Central memory CD4-positive, alpha-beta T cell (primary cell): ENCODE results near the gene ZNF80.
"Not testable (repeated sequence)": the region's sequence is repeated elsewhere in the genome, so short reads cannot be mapped to it uniquely, and the experiment has no call there.

Source experiments
- DNase-seq: peaks from one replicate; pipeline ENCODE4 v3.0.0; 2022
- total RNA-seq, 3 experiments: gene quantifications; one replicate each; lab custom pipeline; 2026; lab: John Stamatoyannopoulos, UW

Gene ZNF80
- 0.39 to 1.5 (median 1.4) reads per million in 3 experiments for total RNA-seq

GRCh38 chr3:114237478-114237877 is at the start of gene ZNF80:
Gene ZNF80, minus strand, starts transcription at chr3:114237578. Its CDS starts 504 bp downstream, at chr3:114237074.
- not testable (repeated sequence) for DNase-seq

DNA sequence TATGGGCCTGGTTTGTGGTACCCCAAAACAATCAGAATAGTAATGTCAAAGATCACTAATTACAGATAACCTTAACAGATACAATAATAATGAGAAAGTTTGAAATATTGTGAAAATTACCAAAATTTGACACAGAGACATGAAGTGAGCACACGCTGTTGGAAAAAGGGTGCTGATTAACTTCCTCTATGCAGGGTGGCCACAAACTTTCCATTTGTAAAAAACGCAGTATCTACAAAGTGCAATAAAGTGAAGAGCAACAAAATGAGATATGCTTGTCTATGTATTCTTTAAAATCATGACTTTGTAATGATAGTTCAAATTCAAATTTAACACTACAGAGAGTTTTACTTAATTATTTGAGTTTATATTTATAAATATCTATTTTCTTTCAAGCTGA is 48.9 kb upstream of the ZNF80 start:
- no peak for DNase-seq

DNA sequence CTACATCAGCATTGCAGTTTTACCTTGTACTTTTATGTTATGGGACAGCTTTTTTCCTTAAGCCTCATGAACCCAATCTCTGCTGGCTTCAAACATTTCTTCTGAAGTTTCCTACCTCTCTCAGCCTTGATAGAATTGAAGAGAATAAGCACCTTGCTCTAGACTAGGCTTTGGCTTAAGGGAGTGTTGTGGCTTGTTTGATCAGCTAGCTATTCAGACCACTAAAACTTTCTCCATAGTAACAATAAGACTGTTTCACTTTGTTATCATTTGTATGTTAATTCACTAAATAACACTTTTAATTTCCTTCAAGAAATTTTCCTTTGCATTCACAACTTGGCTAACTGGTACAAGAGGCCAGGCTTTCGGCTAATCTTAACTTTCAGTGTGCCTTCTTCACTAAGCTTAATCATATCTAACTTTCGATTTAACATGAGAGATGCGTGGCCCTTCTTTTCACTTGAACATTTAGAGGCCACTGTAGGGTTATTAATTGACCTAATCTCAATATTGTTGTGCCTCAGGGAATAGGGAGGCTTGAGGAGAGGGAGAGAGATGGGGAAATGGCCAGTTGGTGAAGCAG is 48.4 kb upstream of the ZNF80 start:
- peak; percentile 45 for DNase-seq

DNA sequence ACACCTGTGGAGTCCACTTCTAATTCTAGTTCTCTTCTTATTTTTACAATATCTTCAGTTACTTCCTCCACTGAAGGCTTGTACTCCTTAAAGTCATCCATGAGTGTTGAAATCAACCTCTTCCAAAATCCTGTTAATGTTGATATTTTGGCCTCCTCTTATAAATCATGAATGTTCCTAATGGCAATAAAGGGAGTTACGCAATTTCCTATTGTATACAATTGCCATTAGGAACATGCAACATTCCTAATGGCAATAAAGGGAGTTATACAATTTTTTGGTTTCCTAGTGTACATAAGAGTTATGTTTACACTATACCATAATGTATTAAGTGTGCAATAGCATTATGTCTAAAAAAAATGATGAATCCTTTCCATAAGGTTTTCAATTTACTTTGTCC is 47.3 kb upstream of the ZNF80 start:
- no peak for DNase-seq

- DNase-seq = not testable (repeated sequence)
Measured at GRCh38 chr3:114276856-114277255, 39.5 kb upstream of the ZNF80 start.

DNA sequence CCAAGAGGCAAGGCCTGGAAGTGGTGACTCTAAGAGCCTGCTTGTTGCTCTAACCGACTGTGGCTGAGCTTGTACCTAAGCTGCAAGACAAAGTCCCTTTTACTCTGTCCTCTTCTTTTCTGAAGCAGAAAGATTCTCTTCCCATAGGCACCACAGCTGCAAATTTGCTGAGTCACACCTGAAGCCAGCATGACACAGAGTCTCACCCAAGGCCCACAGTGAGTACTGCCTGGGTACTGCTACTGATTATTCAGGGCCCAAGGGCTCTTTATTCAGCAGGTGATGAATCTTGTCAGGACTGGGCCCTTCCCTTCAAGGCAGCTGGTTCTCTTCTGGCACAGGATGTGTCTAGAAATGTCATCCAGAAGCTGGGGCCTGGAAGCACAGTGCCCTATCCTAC is 37.6 kb upstream of the ZNF80 start:
- no peak for DNase-seq

- DNase-seq = no peak
Measured at GRCh38 chr3:114272271-114272670, 34.9 kb upstream of the ZNF80 start.

DNA sequence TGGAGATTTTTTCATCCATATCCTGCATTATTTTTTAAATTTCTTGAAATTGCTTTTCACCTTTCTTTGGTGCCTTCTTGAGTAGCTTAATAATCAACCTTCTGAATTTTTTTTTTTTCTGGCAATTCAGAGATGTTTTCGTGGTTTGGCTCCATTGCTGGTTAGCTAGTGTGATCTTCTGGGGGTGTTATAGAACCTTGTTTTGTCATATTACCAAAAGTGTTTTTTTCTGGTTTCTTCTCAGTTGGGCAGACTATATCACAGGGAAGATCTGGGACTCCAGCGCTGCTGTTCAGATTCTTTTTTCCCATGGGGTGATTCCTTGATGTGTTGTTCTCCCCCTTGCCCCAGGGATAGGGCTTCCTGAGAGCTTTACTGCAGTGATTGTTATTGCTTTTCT is 32.6 kb upstream of the ZNF80 start:
- DNase-seq = no peak

- no peak for DNase-seq
Measured at GRCh38 chr3:114260152-114260551, 22.8 kb upstream of the ZNF80 start.

- no peak for DNase-seq
Measured at GRCh38 chr3:114259566-114259965, 22.2 kb upstream of the ZNF80 start.

- DNase-seq = no peak
Measured at GRCh38 chr3:114253505-114253904, 16.1 kb upstream of the ZNF80 start.

- no peak for DNase-seq
Measured at GRCh38 chr3:114252954-114253353, 15.6 kb upstream of the ZNF80 start.

DNA sequence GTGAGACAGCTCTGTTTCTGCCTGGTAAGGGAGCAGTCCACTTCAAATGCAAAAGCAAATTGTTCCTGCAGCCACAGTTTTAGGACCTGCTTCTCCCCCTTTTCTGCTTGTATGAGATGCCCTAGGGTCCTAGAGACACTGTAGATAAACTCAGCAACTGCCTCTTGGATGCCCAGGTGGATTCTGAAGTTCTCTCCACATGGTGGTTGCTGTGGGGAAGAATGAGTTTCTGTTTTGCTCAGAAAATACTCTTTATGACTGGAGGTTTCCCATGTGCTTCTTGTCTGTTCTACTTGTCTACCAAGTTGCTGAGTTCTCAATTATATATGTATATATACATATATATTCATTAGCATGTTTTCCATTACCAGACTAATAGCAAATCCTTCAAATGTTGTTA is 5.6 kb upstream of the ZNF80 start:
- DNase-seq = no peak

- no peak for DNase-seq
Measured at GRCh38 chr3:114241262-114241661, 3.9 kb upstream of the ZNF80 start.

DNA sequence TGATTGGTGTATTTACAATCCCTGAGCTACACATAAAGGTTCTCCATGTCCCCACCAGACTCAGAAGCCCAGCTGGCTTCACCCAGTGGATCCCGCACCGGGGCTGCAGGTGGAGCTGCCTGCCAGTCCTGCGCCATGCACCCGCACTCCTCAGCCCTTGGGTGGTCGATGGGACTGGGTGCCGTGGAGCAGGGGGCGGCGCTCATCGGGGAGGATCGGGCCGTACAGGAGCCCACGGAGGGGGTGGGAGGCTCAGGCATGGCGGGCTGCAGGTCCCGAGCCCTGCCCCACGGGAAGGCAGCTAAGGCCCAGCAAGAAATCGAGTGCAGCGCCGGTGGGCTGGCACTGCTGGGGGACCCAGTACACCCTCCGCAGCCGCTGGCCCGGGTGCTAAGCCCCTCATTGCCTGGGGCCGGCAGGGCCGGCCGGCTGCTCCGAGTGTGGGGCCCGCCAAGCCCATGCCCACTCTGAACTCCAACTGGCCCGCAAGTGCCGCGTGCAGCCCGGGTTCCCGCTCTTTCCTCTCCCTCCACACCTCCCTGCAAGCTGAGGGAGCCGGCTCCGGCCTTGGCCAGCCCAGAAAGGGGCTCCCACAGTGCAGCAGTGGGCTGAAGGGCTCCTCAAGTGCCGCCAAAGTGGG is 888 bp upstream of the ZNF80 start:
- DNase-seq = not testable (repeated sequence)

DNA sequence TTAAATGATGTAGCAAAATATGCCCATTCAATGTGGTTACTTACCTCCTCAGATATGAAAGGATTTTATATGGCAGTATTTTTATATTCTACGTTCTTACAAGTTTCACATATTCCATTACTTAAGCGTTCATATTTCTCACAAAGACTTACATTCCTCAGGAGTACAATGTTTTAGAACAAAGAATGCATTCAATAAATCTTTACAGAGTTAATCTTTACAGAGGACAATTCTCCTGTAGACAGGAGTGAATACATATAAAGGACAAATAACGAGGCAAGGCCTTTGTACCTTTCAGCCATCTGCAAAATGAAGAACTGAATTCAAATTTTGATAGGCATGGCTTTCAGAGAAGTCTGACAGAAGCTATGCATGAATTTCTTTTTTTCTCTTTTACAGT is 1.9 kb downstream of the ZNF80 start:
- no peak for DNase-seq

GRCh38 chr3:114234745-114235144 is 2.6 kb downstream of the ZNF80 start:
- no peak for DNase-seq

DNA sequence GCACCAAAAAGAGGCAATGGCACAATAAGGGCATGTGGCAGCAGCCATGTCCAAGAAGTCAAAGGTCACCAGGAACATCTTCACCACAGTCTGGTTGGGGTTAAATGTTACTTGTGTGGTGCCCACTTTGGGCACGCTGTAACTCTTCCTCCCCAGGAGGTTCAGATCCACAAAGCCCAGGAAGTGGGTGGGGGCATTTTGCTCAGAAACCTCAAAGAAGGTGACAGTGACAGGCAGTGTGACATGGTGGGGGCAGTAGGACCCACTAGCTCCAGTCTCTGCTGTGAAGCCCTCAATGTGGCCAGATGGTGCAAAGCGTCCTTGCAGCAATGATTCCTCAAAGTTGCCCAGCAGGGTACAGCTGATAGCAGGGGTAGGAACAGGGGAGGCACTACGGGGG is 5.8 kb downstream of the ZNF80 start:
- peak; percentile 47 for DNase-seq

GRCh38 chr3:114227076-114227475 is 10.3 kb downstream of the ZNF80 start:
- no peak for DNase-seq

GRCh38 chr3:114226313-114226712 is 11.1 kb downstream of the ZNF80 start:
- no peak for DNase-seq

DNA sequence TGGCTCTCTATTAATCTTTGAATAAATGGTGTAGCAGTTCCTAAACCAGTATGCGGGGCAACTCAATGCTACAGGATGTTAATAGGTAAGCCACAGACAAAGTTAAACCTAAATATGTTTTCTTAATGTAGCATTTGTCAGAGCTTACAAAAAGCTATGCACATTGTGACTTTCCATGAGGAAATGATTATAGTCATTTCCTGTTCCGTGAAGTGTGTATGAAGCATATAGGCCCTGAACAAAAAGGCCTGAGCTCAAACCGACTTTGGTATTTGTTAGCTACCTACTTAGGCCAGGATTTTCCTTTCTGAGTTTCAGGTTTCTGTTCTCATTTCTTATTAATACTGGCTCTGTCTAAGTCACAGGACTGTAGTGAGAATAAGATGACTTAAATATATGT is 14.2 kb downstream of the ZNF80 start:
- peak; percentile 64 for DNase-seq

DNA sequence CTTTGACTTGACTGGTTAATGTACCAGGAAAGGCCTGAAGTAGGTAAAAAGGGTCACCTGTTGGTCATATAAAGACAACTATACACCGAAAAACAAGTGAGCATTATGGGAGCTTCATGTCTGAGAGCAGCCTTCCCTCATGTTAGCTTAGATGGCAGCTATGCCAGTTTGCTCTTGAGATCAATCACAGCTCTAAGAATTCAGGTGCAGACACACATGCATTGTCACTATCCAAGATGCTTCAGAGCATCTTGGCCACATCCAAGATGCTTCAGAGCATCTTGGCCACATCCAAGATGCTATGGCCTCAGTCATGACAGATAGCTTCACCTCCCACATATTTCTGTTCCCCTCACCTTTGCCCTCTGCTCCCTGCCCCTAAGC is 15.5 kb downstream of the ZNF80 start:
- DNase-seq = no peak

DNA sequence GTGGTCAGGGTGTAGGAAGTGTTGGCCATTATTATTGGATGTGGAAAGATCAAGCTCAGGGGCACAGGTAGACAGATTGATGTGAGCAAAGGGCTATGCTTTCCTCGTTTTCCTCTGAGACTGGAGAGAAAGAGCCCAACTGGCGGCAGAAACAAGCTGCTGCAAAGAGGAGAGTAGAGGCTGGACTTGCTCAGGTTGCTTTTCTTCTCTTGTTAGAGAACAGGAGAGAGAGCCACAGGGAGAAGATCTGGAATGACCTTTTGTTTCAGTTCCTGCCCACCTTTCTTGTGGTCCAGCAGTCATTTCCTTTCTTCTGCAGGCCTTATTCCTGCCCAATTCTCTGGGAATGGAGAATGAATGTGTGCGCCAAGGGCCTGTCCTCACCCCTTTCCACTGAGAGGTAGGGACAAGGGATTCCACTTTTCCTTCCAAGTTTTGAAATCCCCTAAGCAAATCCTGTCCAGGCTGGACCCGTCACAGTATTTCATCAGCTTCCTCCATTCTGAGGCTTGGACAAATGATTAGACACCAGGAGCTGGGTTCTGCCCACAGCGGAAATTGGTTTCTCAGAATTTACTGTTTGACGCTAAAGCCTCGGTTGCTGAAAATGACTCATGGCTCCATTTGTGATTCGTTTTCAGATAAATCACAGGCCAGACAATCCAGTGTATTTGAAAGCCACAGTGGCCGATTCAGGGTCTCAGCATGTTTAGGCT is 16.1 kb downstream of the ZNF80 start:
- DNase-seq = peak; percentile 51

- no peak for DNase-seq
Measured at GRCh38 chr3:114219741-114220140, 17.6 kb downstream of the ZNF80 start.
